GM12878 (cell line): ENCODE measurements around the gene LMNTD2.

Experiments used
- CEBPB ChIP-seq, 2 experiments: fragments of 150-350 bp in 1 of 2; IDR thresholded peaks; 2 replicates each; pipeline ENCODE4 v1.6.1; 2012 to 2014; ENCODE audit warnings: low read depth in 2 of 2, low read length in 2 of 2, borderline replicate concordance in 1 of 2, inconsistent platforms in 1 of 2
- KDM1A ChIP-seq: fragments of 200-600 bp; sonication (generic); IDR thresholded peaks from 2 replicates; pipeline ENCODE4 v1.6.1; 2016; ENCODE audit warnings: borderline replicate concordance
- PML ChIP-seq: IDR thresholded peaks from 2 replicates; pipeline ENCODE4 v1.6.1; 2012; ENCODE audit warnings: low read length, inconsistent platforms
- POLR2A ChIP-seq: IDR thresholded peaks from 2 replicates; pipeline ENCODE4 v1.6.1; 2011; ENCODE audit warnings: low read depth, mild to moderate bottlenecking, low read length
- RELA ChIP-seq: fragments of 450-650 bp; IDR thresholded peaks from 2 replicates; pipeline ENCODE4 v1.8.0; 2014; ENCODE audit warnings: borderline replicate concordance; ENCODE audit not compliant: partially characterized antibody
- REST ChIP-seq: IDR thresholded peaks from 2 replicates; pipeline ENCODE4 v1.6.1; 2012; ENCODE audit warnings: mild to moderate bottlenecking, low read depth, low read length
- ZBED1 ChIP-seq: IDR thresholded peaks from 2 replicates; pipeline ENCODE4 v1.6.1; 2016; ENCODE audit warnings: borderline replicate concordance
- TF ChIP-seq, protein P1 (sequence below): IDR thresholded peaks from 2 replicates; pipeline ENCODE4 v1.6.1; 2011; ENCODE audit warnings: low read depth, mild to moderate bottlenecking, low read length, moderate library complexity, borderline replicate concordance; ENCODE audit errors: extremely low read depth

DNA sequence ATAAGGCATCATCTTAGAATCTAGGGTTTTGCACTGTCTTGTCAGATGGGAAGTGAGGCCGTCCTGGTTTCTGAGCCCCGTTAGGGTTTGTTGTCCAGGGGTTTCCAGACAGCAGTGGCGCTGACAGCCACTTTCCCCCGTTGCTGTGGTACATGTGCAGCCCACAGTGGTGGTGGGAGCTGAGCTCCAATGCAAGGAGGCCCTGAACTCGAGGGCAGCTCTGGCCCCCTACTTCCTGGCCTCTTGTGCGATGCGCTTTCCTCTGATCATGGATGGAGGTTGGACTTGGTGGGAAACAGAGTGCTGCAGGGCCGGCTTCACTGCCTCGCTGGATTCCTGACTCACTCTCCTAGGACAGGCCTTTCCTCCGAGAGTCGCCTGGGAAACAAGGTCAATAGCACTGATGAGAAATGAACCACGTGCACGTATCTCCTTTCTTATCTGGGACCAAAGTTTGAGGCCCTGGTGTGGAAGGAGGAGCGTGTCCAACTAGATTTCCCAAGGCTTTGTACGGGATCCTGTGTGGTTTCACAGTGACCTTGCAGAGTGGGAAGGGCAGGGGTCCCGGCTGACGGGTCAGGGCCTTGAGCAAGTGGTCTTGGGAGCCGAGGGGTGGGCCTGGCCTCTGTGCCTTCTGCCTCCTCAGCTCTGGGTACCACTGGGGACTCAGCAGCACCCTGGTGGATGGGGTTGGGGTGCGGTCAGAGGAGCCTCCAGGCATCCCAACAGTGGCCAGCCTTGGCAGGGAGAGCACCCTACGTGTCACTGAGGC lies 19.5 kb upstream of the LMNTD2 start:
- TF ChIP-seq KDM1A (no peak), POLR2A (no peak), CEBPB (IDR thresholded peaks at IDR 0.05; ENCODE audit: borderline replicate concordance in 1 of 2, low read depth in 2 of 2, low read length in 2 of 2) (no peak), PML (no peak), RELA (no peak), ZBED1 (no peak), REST (no peak)
- TF ChIP-seq, protein P1, sequence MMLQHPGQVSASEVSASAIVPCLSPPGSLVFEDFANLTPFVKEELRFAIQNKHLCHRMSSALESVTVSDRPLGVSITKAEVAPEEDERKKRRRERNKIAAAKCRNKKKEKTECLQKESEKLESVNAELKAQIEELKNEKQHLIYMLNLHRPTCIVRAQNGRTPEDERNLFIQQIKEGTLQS, result no peak
